Prostate gland (tissue), 2 donors: ENCODE data around the gene SERINC2.

Experiments
- POLR2A ChIP-seq: fragments of 450-650 bp; IDR thresholded peaks from one replicate; pipeline ENCODE4 v1.6.1; 2016; ENCODE audit warnings: antibody characterized with exemption, mild to moderate bottlenecking
- POLR2AphosphoS5 ChIP-seq: sonication (generic); formaldehyde crosslinking; IDR thresholded peaks from one replicate; pipeline ENCODE4 v1.6.1; 2017; ENCODE audit warnings: antibody characterized with exemption
- TF ChIP-seq, protein P1 (sequence below), 4 experiments: fragments of 200-600 bp in 2 of 4; fragments of 450-650 bp in 2 of 4; sonication (generic) in 2 of 4; IDR thresholded peaks; 1 replicate in 3 of 4; 2 replicates in 1 of 4; pipeline ENCODE4 v1.5.1; 2016 to 2019; ENCODE audit warnings: antibody characterized with exemption in 4 of 4, mild to moderate bottlenecking in 2 of 4, moderate library complexity in 2 of 4

DNA sequence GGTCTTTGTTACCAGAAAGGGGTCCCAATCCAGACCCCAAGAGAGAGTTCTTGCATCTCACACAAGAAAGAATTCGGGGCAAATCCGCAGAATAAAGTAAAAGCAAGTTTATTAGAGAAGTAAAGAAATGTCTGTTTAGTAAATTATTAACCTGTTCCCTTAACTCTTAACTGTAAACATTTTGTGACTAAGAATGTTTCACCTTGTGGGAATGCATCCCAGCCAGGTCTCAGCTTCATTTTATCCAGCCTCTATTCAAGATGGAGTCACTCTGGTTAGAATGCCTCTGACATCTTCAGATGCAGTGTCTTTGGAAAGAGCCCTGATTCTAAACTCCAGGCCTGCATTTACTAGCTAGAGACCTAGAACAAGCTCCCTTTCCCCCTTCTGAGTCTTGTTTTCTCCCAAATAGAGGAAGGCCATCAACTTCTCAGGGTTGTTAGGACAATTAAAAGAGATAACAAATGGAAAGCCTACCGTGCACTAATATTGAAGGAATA, 35.6 kb upstream of the SERINC2 start:
- TF ChIP-seq, protein P1, sequence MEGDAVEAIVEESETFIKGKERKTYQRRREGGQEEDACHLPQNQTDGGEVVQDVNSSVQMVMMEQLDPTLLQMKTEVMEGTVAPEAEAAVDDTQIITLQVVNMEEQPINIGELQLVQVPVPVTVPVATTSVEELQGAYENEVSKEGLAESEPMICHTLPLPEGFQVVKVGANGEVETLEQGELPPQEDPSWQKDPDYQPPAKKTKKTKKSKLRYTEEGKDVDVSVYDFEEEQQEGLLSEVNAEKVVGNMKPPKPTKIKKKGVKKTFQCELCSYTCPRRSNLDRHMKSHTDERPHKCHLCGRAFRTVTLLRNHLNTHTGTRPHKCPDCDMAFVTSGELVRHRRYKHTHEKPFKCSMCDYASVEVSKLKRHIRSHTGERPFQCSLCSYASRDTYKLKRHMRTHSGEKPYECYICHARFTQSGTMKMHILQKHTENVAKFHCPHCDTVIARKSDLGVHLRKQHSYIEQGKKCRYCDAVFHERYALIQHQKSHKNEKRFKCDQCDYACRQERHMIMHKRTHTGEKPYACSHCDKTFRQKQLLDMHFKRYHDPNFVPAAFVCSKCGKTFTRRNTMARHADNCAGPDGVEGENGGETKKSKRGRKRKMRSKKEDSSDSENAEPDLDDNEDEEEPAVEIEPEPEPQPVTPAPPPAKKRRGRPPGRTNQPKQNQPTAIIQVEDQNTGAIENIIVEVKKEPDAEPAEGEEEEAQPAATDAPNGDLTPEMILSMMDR (IDR thresholded peaks at IDR 0.05): no peak
- TF ChIP-seq POLR2A: no peak
- TF ChIP-seq POLR2AphosphoS5: no peak
